ENCODE measurements around the gene NRP1.
"Not testable (repeated sequence)": the region's sequence is repeated elsewhere in the genome, so short reads cannot be mapped to it uniquely, and the experiment has no call there.

The NRP1 gene

GRCh38 chr10:33334153-33334804 is at the start of gene NRP1:
Gene NRP1, minus strand, starts transcription at chr10:33334667. Its CDS starts 285 bp downstream, at chr10:33334382.
- no peak for DNase-seq

DNA sequence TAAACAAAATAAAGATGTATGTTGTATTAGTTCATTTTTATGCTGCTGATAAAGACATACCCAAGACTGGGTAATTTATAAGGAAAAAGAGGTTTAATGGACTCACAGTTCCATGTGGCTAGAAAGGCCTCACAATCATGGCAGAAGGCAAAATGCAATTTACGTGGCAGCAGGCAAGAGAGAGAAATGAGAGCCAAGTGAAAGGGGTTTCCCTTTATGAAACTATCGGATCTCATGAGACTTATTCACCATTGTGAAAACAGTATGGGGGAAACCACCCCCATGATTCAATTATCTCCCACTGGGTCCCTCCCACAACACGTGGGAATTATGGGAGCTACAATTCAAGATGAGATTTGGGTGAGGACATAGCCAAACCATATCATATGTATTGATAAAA is 49.7 kb upstream of the NRP1 start:
- not testable (repeated sequence) for DNase-seq

DNA sequence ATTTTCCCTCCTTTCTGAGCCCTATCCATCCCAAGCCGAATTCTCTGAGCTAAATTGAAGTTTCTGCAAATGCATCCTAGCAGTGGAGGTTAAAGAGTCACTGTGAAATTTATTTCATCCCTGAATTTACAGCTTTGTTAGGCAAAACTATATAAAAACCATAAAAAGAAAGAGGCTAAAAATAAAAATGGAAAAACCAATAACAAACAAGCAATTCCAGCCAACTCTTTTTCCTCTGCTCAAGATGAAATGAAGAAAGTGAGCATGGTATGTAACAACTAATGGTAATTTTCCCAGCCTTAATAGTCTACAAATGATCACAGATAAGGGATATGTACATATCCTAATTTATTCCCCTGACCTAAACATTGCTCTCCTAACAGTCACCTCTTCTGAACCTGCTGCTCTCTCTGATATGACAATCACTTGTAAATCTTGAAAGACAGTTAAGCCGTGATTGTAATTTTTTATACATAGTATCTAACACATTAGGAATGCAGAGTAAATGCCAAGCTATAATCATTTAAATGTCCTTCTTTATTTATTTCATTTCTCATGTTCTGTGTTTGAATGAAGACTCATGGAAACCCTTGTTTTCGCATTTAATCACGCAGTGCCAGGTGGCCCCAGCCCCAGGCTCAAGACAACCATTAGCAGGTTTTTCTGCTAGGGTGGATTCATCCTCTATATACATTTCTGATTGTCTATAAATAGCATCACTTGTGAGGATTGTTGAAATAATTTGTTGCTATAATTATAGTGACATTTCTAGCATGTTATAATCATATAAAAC is 48.6 kb upstream of the NRP1 start:
- no peak for DNase-seq

DNA sequence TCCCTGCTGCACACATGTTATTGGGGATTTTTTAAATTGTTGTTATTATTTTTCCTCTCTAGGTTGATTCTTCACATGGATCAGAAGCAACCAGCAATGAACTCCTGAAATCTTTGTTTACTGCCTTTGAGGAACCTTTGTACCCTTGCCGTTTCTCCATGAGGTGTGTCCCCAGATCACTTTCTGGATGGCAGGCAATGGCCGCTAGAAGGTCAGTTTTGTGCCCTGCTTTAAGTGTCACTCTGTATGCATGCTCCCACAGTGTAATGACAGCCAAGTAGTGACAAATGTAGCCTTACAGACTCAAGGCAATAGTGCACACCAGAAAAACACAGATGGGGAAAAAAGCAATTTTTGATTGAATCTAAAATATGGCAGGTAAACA is 47.7 kb upstream of the NRP1 start:
- no peak for DNase-seq

- peak; percentile 9 for DNase-seq
Measured at GRCh38 chr10:33381451-33382215, 47.2 kb upstream of the NRP1 start.

DNA sequence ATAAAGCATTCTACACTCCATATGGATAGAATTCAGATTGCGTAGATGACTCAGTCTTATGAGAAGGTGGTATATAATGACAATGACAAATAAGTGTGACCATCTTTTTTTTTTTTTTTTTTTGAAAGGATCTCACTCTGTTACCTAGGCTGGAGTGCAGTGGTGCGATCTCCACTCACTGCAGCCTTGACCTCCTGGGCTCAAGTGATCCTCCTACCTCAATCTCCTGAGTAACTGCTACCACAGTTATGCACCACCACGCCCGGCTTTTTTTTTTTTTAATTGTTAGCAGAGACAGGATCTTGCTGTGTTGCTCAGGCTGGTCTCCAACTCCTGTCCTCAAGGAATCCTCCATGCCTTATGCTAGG is 43.2 kb upstream of the NRP1 start:
- DNase-seq = no peak

DNA sequence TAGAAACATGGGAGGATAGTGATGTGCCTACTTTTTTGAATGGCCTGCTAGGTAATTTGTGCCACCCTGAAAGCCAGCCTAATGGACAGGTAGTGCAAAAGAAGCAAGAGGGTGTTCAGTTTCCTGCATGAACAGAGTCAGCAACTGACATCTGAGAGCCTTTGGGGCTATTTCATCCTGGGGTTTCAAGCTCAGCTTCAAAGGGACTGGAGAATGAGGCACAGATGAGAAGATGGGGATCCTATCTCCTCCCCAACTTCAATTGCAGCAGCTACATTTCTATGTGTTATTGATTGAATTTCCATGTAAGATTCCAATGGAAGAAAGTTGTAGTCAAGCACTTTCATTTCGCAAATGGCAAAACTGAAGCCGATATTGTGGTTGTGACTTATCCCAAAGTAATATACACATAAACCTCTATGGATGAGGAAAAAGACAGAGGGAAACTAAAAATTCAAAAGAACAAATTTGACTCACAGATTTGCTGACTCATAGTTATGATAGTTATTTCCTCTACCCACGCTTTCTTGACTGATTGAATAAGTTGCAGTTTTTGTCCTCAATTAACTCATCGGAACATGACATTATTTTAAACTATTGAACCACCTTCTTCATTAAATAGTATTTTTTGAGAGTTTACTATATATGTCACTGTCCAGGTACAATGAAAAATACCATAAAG is 42.6 kb upstream of the NRP1 start:
- DNase-seq = no peak

DNA sequence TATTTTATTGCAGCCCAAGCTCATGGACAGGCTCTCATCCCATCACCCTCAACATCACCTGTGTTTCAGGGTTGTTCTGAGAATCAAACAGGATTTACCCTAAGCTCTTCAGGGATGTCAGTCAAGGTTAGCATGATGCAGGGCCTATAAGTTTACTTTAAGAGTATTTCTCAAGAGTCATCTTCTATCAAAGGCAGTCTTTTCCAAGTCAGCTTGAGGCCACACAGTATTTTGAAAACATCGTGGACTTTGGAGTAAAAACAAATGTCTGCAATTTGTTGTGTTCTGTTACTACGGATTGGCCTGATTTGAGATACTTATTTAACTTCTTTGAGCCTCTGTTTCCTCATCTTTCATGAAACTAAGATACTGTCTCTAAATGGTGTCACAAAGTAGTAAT is 42.0 kb upstream of the NRP1 start:
- no peak for DNase-seq

DNA sequence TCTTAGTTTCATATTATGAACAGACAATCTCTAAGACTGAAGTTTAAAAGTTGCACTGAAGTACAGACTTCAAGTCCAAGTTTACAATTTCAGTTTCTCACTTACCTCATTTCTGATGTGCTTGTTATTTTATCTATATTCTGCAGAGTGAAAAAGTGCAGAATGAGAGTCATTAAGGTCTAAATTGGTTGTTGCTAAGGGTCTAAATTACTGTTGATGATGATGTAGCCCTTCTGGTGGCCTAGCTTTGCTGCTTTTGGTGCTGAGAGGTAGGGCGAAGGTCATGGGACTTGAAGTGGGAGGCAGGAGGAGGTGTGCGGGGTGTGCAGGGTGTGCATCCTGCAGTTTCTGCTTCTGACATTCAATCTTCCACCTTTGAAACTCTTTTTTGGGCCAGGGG is 38.8 kb upstream of the NRP1 start:
- DNase-seq = no peak

GRCh38 chr10:33371234-33371633 is 36.8 kb upstream of the NRP1 start:
- no peak for DNase-seq

DNA sequence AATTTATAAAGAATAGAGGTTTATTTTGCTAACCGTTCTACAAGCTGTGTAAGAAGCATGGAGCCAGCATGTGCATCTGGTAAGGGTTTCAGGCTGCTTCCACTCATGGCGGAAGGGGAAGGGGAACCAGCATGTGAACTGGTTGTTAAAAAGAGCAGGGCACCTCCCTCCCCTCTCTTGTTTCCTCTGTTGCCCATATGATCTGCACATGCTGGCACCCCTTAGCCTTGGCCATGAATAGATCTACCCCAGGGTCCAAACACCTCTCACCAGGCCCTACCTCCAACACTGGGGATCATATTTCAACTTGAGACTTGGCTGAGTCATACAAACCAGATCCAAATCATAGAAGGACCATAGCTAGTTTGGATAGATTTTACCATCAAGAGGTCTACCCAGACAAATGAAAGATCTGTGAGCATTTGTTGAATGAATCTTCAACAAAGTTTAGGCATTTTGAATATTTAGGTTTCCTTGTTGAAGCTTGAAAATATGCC is 36.0 kb upstream of the NRP1 start:
- no peak for DNase-seq

GRCh38 chr10:33368086-33368485 is 33.6 kb upstream of the NRP1 start:
- no peak for DNase-seq

DNA sequence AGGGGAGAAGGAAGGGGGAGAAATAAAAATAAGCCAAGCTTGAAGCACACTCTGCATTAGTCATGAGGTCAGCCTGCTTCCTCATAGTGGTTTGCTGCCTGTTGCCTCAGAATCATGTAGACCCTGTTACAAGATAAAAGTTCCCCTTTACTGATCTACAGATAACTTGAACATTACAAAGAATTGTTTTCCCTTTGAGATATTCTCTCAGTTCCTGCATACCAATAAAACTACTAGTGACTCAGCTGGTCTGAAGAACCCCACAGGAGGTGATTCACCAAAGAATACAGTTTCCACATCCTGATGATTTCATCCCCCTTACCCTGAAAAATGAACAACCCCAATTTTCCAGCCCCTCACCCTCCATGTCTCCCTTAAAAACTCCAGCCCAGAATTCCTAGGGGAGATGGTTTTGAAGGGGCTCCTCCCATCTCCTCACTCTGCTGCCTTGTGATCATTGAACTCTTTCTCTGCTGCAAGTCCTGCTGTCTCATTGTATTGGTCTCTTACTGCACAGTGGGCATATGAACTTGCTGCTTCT is 31.5 kb upstream of the NRP1 start:
- DNase-seq = no peak

GRCh38 chr10:33365301-33365700 is 30.8 kb upstream of the NRP1 start:
- DNase-seq = no peak

DNA sequence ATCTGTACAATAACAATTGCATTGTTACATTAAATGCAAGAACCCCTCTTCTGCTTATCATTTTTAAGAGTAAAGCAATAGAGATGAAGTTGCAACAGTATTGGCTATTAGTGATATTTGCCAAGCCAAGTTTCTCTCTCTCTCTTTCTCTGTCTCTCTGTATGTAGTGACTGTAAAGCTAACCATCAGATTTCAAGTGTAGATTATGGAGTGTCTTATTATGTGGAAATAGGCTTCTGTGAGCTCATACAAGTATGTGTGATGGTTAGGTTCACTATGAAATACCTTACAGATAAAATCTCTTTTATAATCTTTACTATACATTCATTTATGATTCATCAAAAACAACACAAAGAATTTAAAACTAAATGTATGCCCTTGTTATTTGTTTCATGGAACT is 28.6 kb upstream of the NRP1 start:
- no peak for DNase-seq

DNA sequence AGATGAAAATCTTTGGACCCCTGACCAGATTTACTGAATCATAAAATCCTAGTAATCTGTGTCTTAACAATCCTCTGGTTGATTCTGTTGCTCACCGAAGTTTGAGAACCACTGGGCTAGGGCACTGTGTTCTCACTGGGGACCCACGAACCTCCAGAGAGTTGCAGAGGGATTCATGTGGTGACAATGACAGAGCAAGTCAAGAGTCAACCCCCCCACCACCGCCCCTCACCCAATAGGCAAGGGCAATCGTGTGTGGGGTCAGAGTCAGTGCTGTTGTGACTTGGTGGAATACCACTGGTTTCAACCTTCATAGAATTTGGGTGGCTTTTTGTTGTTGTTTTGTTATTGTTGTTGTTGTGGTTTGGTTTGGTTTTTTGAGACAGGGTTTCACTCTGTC is 23.5 kb upstream of the NRP1 start:
- DNase-seq = no peak

GRCh38 chr10:33355274-33355673 is 20.8 kb upstream of the NRP1 start:
- DNase-seq = no peak

- no peak for DNase-seq
Measured at GRCh38 chr10:33353853-33354252, 19.4 kb upstream of the NRP1 start.

GRCh38 chr10:33353334-33353733 is 18.9 kb upstream of the NRP1 start:
- DNase-seq = no peak

- DNase-seq = no peak
Measured at GRCh38 chr10:33352615-33353014, 18.1 kb upstream of the NRP1 start.

- DNase-seq = no peak
Measured at GRCh38 chr10:33352175-33352574, 17.7 kb upstream of the NRP1 start.

GRCh38 chr10:33350041-33350440 is 15.6 kb upstream of the NRP1 start:
- no peak for DNase-seq

DNA sequence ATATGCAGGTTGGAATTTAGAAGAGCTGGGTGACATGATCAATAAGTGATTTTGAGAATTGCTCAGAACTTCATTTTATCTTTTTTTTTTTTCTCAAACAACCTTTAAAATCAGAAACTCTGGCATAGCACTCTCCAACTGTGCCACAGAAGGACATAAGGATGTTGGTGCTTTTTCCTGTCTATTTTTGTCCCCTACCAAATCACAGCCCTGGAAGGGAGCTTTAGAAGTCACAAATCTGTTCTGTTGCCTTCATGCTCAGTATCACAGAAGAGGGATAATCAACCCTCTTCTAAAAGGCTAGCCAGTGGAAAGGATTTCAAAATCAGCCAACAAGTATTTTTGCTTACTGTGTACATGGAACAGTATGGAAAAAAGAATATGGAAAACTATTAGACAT is 14.8 kb upstream of the NRP1 start:
- no peak for DNase-seq

Data from NCI-H2171 (cell line).